Mesodermal cell (in vitro differentiated cells): Measurements from ENCODE around the gene TMEM256.
A peak's percentile ranks its signal among the peaks of the same experiment; 100 is the strongest.
"Not testable (repeated sequence)": the region's sequence is repeated elsewhere in the genome, so short reads cannot be mapped to it uniquely, and the experiment has no call there.

Source experiments
- H3K27ac ChIP-seq: 2 replicates; pipeline ENCODE4 v1.7.0; 2013; ENCODE audit warnings: mild to moderate bottlenecking, low read depth, low read length, moderate library complexity; ENCODE audit not compliant: severe bottlenecking
- H3K36me3 ChIP-seq: 2 replicates; pipeline ENCODE4 v1.7.1; 2013; ENCODE audit warnings: mild to moderate bottlenecking, low read length, moderate library complexity; ENCODE audit not compliant: control insufficient read depth, insufficient read depth
- H3K4me1 ChIP-seq: one replicate; pipeline ENCODE4 v1.7.1; 2013; ENCODE audit warnings: mild to moderate bottlenecking, low read length; ENCODE audit not compliant: insufficient read depth, control insufficient read depth, poor library complexity, severe bottlenecking
- H3K4me3 ChIP-seq: 2 replicates; pipeline ENCODE4 v1.7.0; 2013; ENCODE audit warnings: low read length, control low read depth, mild to moderate bottlenecking; ENCODE audit not compliant: insufficient read depth, poor library complexity, severe bottlenecking; ENCODE audit errors: extremely low read depth
- H3K9me3 ChIP-seq: 2 replicates; pipeline ENCODE4 v1.7.1; 2013; ENCODE audit warnings: mild to moderate bottlenecking, low read length, moderate library complexity; ENCODE audit not compliant: control insufficient read depth
- WGBS, 2 experiments: methylation state at CpG; one replicate each; pipeline ENCODE4 v1.1.5; 2013; ENCODE audit warnings: missing lambda C conversion rate in 2 of 2; ENCODE audit not compliant: insufficient coverage in 2 of 2; 5-methylcytosine and 5-hydroxymethylcytosine counted together

Gene TMEM256

GRCh38 chr17:7382901-7383300 is 21.0 kb downstream of the TMEM256 start:
- no peak overlapping the region for H3K27ac ChIP-seq
- no peaks in the 10 kb centered on the region for H3K4me1 ChIP-seq
- H3K9me3 ChIP-seq = peaks cover 10% of the 10 kb centered on the region
- WGBS, 2 experiments = 84 to 91% methylated on average over 8 to 9 of the region's 10 CpGs
- H3K36me3 ChIP-seq = no peaks in the 10 kb centered on the region
- H3K4me3 ChIP-seq = no peak overlapping the region

- no peaks in the 10 kb centered on the region for H3K4me1 ChIP-seq
- peaks cover 10% of the 10 kb centered on the region for H3K9me3 ChIP-seq
- 7 to 9% methylated on average over 42 to 44 of the region's 52 CpGs for WGBS, 2 experiments
- H3K36me3 ChIP-seq = no peaks in the 10 kb centered on the region
- H3K4me3 ChIP-seq = peak within 1 kb of the TSS; percentile 28
- no peak within 1 kb of the TSS for H3K27ac ChIP-seq
Measured at GRCh38 chr17:7380855-7381683, 22.8 kb downstream of the TMEM256 start, which contains the start of gene TNK1. Gene TNK1 (plus strand): TSS chr17:7381089. CDS start chr17:7382927, 1,838 bp downstream.

- no peaks in the 10 kb centered on the region for H3K4me1 ChIP-seq
- H3K9me3 ChIP-seq = peaks cover 10% of the 10 kb centered on the region
- H3K4me3 ChIP-seq = no peak overlapping the region
- WGBS, 2 experiments = 81 to 89% methylated on average over 5 to 7 of the region's 7 CpGs
- no peak overlapping the region for H3K27ac ChIP-seq
- H3K36me3 ChIP-seq = no peaks in the 10 kb centered on the region
Measured at GRCh38 chr17:7380321-7380720, 23.6 kb downstream of the TMEM256 start.

- WGBS, 2 experiments = no CpG with 5 or more reads among the region's 3 CpGs
- no peak overlapping the region for H3K4me3 ChIP-seq
- no peaks in the 10 kb centered on the region for H3K36me3 ChIP-seq
- no peak overlapping the region for H3K27ac ChIP-seq
- H3K9me3 ChIP-seq = peaks cover 10% of the 10 kb centered on the region
- H3K4me1 ChIP-seq = no peaks in the 10 kb centered on the region
Measured at GRCh38 chr17:7379134-7379533, 24.8 kb downstream of the TMEM256 start.

- Histone ChIP-seq H3K36me3 (no peaks in the 10 kb centered on the region), H3K4me1 (no peaks in the 10 kb centered on the region), H3K9me3 (peaks cover 4% of the 10 kb centered on the region), H3K27ac (no peak overlapping the region), H3K4me3 (no peak overlapping the region)
- WGBS, 2 experiments = 85 to 93% methylated on average over 2 of the region's 2 CpGs
Measured at GRCh38 chr17:7374353-7374752, 29.5 kb downstream of the TMEM256 start.

- 92 to 93% methylated on average over 2 to 3 of the region's 4 CpGs for WGBS, 2 experiments
- H3K4me3 ChIP-seq = no peak overlapping the region
- no peaks in the 10 kb centered on the region for H3K4me1 ChIP-seq
Measured at GRCh38 chr17:7370853-7371252, 33.0 kb downstream of the TMEM256 start.

GRCh38 chr17:7369825-7370224 is 34.1 kb downstream of the TMEM256 start:
- WGBS, 2 experiments = 80 to 90% methylated on average over 4 to 5 of the region's 5 CpGs
- H3K27ac ChIP-seq = no peak overlapping the region
- no peaks in the 10 kb centered on the region for H3K4me1 ChIP-seq
- H3K36me3 ChIP-seq = no peaks in the 10 kb centered on the region
- no peaks in the 10 kb centered on the region for H3K9me3 ChIP-seq
- H3K4me3 ChIP-seq = no peak overlapping the region

More at GRCh38 chr17:7370853-7371252, 33.0 kb downstream of the TMEM256 start:
- Histone ChIP-seq H3K36me3 (no peaks in the 10 kb centered on the region), H3K27ac (no peak overlapping the region), H3K9me3 (no peaks in the 10 kb centered on the region)

GRCh38 chr17:7368599-7368994 is 35.3 kb downstream of the TMEM256 start:
- WGBS, 2 experiments = 89 to 96% methylated on average over 5 of the region's 5 CpGs
- H3K27ac ChIP-seq, H3K4me3 ChIP-seq, H3K36me3 ChIP-seq, H3K4me1 ChIP-seq, H3K9me3 ChIP-seq: not testable (repeated sequence)

GRCh38 chr17:7367918-7368598 is 35.8 kb downstream of the TMEM256 start:
- Histone ChIP-seq H3K36me3 (no peaks in the 10 kb centered on the region), H3K4me1 (peaks cover 4% of the 10 kb centered on the region), H3K4me3 (no peak overlapping the region), H3K27ac (no peak overlapping the region), H3K9me3 (no peaks in the 10 kb centered on the region)
- WGBS, 2 experiments = 57 to 78% methylated on average over 1 of the region's 13 CpGs

- H3K27ac ChIP-seq = no peak overlapping the region
- 76% methylated on average over 4 of the region's 8 CpGs; no CpG with 5 or more reads in 1 of the 2 experiments for WGBS, 2 experiments
- H3K9me3 ChIP-seq = no peaks in the 10 kb centered on the region
- H3K4me1 ChIP-seq = peaks cover 4% of the 10 kb centered on the region
- H3K36me3 ChIP-seq = no peaks in the 10 kb centered on the region
- no peak overlapping the region for H3K4me3 ChIP-seq
Measured at GRCh38 chr17:7367083-7367482, 36.8 kb downstream of the TMEM256 start.

GRCh38 chr17:7365963-7366362 is 37.9 kb downstream of the TMEM256 start:
- H3K27ac ChIP-seq, H3K4me3 ChIP-seq, H3K9me3 ChIP-seq, H3K4me1 ChIP-seq, H3K36me3 ChIP-seq: not testable (repeated sequence)
- 86% methylated on average over 1 of the region's 7 CpGs; no CpG with 5 or more reads in 1 of the 2 experiments for WGBS, 2 experiments
